Vagina (tissue), 2 donors: ENCODE measurements around the gene C19orf33.

Source experiments
- CTCF ChIP-seq, 3 experiments: fragments of 450-650 bp in 2 of 3; fragments of 200-600 bp in 1 of 3; sonication (generic) in 1 of 3; IDR thresholded peaks; one replicate each; pipeline ENCODE4 v1.5.1; 2017 to 2019; ENCODE audit warnings: antibody characterized with exemption in 3 of 3, mild to moderate bottlenecking in 2 of 3, moderate library complexity in 2 of 3
- POLR2AphosphoS5 ChIP-seq, 2 donors: sonication (generic); formaldehyde crosslinking; IDR thresholded peaks; one replicate each; pipeline ENCODE4 v1.9.0; 2017; ENCODE audit warnings: antibody characterized with exemption in 2 of 2, mild to moderate bottlenecking in 2 of 2, low read depth in 1 of 2; ENCODE audit not compliant: insufficient read depth in 1 of 2

DNA sequence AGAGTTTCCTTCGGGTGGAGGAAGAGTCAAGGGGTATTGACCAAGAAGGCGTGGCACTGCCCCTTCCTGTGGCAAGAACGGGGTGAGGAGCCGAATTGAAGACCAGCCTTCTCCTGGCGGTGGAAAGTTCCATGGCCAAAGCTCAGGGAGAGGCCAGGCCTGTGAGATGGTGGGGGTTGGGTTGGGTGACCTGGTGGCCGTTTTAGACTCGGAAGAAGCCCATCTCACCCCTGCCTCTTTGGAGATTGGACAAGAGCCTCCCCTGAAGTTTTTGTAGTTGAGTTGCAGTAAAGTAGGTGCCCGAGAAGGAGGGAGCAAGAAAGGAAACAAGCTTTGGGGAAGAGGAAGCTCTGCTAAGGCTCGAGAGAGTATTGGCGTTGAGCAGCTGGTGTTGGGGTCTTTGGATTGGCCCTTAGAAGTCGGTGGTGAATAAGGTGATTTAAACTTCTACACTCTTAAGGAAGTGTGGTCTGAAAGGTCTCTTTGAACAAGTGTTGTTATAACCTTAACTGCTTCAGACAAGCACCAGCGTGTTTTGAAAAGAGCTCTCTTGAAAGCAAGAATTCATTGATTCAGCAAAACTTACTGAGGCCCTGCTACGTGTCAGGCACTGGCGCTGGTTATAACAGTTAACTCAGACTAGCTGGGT lies 38.7 kb upstream of the C19orf33 start:
- TF ChIP-seq CTCF (IDR thresholded peaks at IDR 0.05) = no peak
- TF ChIP-seq POLR2AphosphoS5 (IDR thresholded peaks at IDR 0.05; ENCODE audit: insufficient read depth in 1 of 2, low read depth in 1 of 2) = no peak
